GM21447 (cell line): ENCODE results near the gene PSEN2.
"Not testable (repeated sequence)": the region's sequence is repeated elsewhere in the genome, so short reads cannot be mapped to it uniquely, and the experiment has no call there.

ENCODE experiments used
- ATAC-seq: cut with Tn5 transposase; IDR thresholded peaks from one replicate; pipeline ENCODE4 v1.9.1; 2021; ENCODE audit not compliant: unreplicated experiment

Gene PSEN2

GRCh38 chr1:226870401-226871279, at the start of gene PSEN2:
TSS of gene PSEN2 (plus strand) at chr1:226870616. CDS start at chr1:226881908, 11,292 bp downstream.
- peak; percentile 90 for ATAC-seq

GRCh38 chr1:226820941-226821718, 49.3 kb upstream of the PSEN2 start:
- no peak for ATAC-seq

- no peak for ATAC-seq
Observed at GRCh38 chr1:226821719-226822085, 48.7 kb upstream of the PSEN2 start.

DNA sequence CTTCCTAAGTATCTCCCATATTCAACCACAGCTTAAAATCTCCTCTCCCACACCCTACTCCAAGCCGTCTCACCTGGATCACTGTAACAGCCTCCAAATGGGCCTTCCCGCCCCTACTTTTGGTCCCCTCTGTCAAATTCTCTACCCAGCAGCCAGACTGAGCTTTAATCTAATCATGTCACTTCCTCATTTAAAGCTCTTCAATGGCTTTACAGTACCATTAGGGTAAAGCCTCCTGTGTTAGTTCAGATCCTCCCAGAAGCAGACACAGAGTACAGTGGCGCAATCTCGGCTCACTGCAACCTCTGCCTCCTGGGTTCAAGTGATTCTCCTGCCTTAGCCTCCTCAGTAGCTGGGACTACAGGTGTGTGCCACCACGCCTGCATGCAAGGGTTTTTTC, 46.8 kb upstream of the PSEN2 start:
- no peak for ATAC-seq

DNA sequence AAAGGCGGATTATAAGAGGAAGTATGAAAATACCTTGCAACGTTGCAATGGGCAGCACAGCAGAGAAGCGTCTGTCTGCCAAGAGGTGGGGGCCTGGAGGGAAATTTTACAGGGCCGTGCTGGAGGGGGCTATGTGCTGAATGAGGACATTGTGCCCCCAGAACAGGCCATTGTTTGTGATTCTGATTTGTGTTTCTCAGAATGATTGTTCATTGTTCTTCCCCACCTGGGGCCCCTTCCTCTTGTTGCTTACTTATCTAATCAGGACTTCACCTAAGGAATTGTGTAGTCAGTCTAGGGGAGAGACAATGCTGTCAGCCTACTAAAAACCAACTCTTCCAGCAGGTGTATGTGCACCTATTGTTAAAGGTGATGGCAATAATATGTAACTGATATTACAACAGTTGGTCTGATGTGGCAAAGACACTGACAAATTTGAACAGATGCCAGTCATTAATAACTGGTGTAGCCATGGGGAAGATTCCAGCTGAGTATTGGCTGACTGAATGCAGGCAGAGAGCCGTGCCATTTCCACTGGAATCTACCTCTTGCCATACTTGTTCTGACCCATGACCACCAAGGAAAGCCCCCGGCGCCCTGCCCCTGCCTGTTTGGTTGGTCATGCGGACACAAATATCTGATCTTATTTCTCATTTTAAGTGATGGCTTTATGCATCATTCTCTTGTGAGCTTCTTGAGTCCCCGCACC, 45.2 kb upstream of the PSEN2 start:
- no peak for ATAC-seq

- no peak for ATAC-seq
Observed at GRCh38 chr1:226825746-226826100, 44.7 kb upstream of the PSEN2 start.

- no peak for ATAC-seq
Observed at GRCh38 chr1:226826479-226827261, 43.7 kb upstream of the PSEN2 start.

- ATAC-seq = no peak
Observed at GRCh38 chr1:226827458-226827857, 43.0 kb upstream of the PSEN2 start.

- ATAC-seq = peak; percentile 93
Observed at GRCh38 chr1:226827968-226828513, 42.4 kb upstream of the PSEN2 start.

DNA sequence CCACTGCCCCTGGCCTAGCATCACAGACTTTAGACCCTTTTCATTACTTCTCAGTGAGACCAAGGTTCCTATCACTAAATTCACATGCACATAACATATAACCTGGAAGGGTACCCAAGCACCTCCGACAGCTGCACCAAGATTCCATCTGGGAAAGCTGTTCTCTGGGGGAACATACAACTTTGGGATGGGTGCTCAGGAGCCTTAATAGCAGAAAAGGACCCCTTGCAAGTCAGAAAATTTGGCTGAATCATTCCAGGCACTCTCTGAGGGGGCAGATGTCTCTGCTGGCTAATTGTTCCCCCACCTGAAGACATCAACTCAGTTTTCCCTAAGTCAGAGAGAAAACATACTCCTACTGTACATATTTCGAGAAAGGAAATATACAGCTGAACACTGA, 41.3 kb upstream of the PSEN2 start:
- ATAC-seq = no peak

GRCh38 chr1:226831953-226832352, 38.5 kb upstream of the PSEN2 start:
- ATAC-seq = no peak

DNA sequence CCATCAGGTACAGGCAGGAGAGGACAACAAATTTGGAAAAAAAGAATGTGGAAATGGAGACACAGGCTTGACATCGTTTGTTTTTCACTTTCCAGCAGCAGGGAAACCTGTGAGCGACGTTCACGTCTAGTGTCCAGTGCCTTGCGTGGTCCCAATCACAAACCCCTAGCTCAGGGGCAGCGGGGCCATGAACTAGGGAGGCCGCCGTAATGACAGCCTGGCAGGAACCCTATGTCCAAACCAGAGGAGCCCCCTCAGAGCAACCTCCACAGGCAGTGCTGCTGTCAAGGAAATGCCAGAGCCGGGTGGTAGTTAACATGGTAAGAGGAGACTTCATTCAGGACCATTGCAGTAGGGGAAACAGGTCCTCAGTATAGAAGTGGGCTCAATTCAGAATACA, 37.8 kb upstream of the PSEN2 start:
- no peak for ATAC-seq

DNA sequence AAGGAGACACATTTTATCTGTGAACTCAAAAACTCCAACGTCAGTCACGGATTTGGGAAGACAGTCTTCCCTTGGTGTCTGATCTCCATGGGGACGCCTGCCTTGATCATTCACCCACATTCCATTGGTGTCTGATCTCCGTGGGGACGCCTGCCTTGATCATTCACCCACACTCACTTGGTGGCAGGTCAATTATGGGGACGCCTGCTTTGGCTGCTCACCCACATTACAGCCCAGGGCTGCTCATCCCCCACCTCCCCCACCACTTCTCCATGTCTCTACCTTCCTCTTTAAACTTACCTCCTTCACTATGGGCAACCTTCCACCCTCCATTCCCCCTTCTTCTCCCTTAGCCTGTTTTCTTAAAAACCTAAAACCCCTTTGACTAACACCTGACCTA, 36.2 kb upstream of the PSEN2 start:
- not testable (repeated sequence) for ATAC-seq

- not testable (repeated sequence) for ATAC-seq
Observed at GRCh38 chr1:226835396-226835795, 35.0 kb upstream of the PSEN2 start.

- ATAC-seq = not testable (repeated sequence)
Observed at GRCh38 chr1:226837966-226838365, 32.5 kb upstream of the PSEN2 start.

- no peak for ATAC-seq
Observed at GRCh38 chr1:226838456-226838855, 32.0 kb upstream of the PSEN2 start.

DNA sequence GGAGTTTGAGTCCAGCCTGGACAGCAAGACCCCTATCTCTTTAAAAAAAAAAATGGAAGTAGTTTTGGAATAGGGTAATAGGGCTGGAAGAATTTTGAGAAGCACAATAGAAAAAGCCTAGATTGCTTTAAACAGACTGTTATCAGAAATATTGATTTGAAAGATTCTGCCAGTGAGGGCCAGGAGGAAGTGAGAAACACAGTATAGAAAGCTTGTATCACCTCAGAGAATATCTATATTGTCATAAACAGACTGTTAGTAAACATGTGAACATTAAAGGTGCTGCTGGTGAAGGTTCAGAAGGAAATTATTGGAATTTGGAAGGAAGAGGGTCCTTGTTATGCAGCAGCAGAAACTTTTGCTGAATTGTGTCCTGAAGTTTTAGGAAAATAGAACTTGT, 24.8 kb upstream of the PSEN2 start:
- no peak for ATAC-seq

GRCh38 chr1:226846786-226847185, 23.6 kb upstream of the PSEN2 start:
- ATAC-seq = no peak

DNA sequence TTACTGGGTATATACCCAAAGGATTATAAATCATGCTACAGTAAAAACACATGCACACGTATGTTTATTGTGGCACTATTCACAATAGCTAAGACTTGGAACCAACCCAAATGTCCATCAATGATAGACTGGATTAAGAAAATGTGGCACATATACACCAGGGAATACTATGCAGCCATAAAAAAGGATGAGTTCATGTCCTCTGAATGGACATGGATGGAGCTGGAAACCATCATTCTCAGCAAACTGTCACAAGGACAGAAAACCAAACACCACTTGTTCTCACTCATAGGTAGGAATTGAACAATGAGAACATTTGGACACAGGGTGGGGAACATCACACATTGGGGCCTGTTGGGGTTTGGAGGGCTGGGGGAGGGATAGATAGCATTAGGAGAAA, 15.9 kb upstream of the PSEN2 start:
- ATAC-seq = not testable (repeated sequence)

GRCh38 chr1:226862890-226863289, 7.5 kb upstream of the PSEN2 start:
- no peak for ATAC-seq

DNA sequence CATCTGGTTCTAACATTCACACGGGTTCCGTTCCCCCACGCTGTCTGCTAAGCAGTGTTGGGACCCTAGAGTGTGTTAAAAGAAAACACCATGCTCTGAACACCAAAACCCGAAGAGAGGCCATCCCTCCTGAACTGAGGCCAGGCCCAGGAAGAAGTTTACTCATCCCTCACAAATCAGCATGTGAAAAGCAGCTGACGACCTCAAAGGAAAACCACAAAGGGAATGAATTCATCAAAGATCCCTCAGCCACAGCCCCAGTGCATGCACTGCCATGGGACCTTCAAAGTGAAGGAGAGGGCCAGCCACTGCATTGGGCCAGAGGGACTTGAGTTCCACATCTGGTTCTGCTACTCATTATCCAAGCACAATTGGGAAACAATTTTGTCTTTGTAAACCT, 7.0 kb upstream of the PSEN2 start:
- no peak for ATAC-seq
